ENCODE measurements around the gene CD226. TPM values are rescaled to one million over a fixed set of nuclear protein-coding genes. Genes with fewer than 3 reads are reported as not detected.

Gene CD226
- polyA plus RNA-seq, 1 of the 3 experiments (the other 2 are of a cell fraction), result 0.56 TPM

DNA sequence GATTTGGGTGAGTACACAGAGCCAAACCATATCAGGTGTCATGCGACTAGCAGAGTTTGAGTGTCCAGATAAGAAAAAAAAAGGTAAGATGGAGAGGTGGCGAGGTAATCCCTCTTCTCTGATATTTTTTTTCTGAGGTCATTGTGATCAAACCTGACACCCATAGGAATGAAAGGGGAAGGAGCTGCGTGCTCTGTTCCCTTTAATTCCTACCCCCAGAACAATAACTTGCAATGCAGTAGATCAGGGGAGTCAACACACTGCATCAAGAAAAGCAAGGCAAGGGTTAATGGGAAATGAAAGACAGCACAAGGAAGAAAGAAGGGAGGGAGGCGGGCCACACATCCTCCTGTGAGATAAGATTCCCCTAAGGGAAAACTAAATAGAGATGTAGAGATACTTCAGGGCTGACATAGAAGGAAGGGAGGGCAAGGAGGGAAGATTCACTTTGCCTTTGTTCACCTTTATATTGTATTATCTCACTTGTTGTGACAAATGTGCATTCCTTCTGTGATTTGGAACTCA is 132.8 kb downstream of the CD226 start:
- Histone ChIP-seq H4K20me1 (ENCODE audit: insufficient read depth) (no peaks in the 10 kb centered on the region), H3K4me1 (ENCODE audit: control insufficient read depth in 1 of 2, insufficient read depth in 2 of 2, low read depth in 1 of 2, low read length in 1 of 2) (no peaks in the 10 kb centered on the region), H3K9me3 (peaks cover 5% of the 10 kb centered on the region), H3F3A (replicated peaks; ENCODE audit: insufficient read depth) (peaks cover 6% of the 10 kb centered on the region), H3K27me3 (ENCODE audit: insufficient read depth) (no peaks in the 10 kb centered on the region), H3K4me2 (no peak overlapping the region), H3K27ac (ENCODE audit: low read depth in 2 of 2, low read length in 1 of 2) (no peak overlapping the region), H3K9me2 (no peaks in the 10 kb centered on the region), H3K4me3 (ENCODE audit: low read depth in 2 of 2, low read length in 1 of 2) (no peak overlapping the region), H3K9ac (no peak overlapping the region), H2AFZ (ENCODE audit: low read depth) (no peak overlapping the region), H3K79me2 (ENCODE audit: insufficient read depth) (no peaks in the 10 kb centered on the region), H3K36me3 (replicated peaks in 1 of 2; ENCODE audit: control insufficient read depth in 1 of 2, insufficient read depth in 2 of 2, low read length in 1 of 2) (peaks cover 0 to 3% of the 10 kb centered on the region in 2 experiments)
- ChIA-PET CTCF (interaction anchor here (0.7 kb wide), 1 partner anchor 234 kb away, joined by 3 read pairs; no protein-coding TSS in a partner anchor), POLR2A (no interaction called here)
- WGBS (ENCODE audit: low lambda C conversion rate), result 86% methylated on average over 4 of the region's 4 CpGs
- TF ChIP-seq MEF2A (IDR thresholded peaks at IDR 0.05; ENCODE audit: borderline replicate concordance, low read depth), result no peak
- no peak for TF ChIP-seq EZH2phosphoT487 (IDR thresholded peaks at IDR 0.05; ENCODE audit: borderline replicate concordance, low read depth)
- TF ChIP-seq TEAD4 (IDR thresholded peaks at IDR 0.05; ENCODE audit: borderline replicate concordance, insufficient read depth), result no peak
- no peak for TF ChIP-seq RFX5 (IDR thresholded peaks at IDR 0.05; ENCODE audit: low read length)
- no peak for TF ChIP-seq NFIC (IDR thresholded peaks at IDR 0.05; ENCODE audit: borderline replicate concordance)
- TF ChIP-seq SIN3A (IDR thresholded peaks at IDR 0.05; ENCODE audit: borderline replicate concordance, low read depth, low read length), result no peak
- TF ChIP-seq ELF1 (IDR thresholded peaks at IDR 0.05), result no peak
- no peak for TF ChIP-seq JUND (IDR thresholded peaks at IDR 0.05)
- TF ChIP-seq, protein P1, sequence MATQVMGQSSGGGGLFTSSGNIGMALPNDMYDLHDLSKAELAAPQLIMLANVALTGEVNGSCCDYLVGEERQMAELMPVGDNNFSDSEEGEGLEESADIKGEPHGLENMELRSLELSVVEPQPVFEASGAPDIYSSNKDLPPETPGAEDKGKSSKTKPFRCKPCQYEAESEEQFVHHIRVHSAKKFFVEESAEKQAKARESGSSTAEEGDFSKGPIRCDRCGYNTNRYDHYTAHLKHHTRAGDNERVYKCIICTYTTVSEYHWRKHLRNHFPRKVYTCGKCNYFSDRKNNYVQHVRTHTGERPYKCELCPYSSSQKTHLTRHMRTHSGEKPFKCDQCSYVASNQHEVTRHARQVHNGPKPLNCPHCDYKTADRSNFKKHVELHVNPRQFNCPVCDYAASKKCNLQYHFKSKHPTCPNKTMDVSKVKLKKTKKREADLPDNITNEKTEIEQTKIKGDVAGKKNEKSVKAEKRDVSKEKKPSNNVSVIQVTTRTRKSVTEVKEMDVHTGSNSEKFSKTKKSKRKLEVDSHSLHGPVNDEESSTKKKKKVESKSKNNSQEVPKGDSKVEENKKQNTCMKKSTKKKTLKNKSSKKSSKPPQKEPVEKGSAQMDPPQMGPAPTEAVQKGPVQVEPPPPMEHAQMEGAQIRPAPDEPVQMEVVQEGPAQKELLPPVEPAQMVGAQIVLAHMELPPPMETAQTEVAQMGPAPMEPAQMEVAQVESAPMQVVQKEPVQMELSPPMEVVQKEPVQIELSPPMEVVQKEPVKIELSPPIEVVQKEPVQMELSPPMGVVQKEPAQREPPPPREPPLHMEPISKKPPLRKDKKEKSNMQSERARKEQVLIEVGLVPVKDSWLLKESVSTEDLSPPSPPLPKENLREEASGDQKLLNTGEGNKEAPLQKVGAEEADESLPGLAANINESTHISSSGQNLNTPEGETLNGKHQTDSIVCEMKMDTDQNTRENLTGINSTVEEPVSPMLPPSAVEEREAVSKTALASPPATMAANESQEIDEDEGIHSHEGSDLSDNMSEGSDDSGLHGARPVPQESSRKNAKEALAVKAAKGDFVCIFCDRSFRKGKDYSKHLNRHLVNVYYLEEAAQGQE (IDR thresholded peaks at IDR 0.05; ENCODE audit: low read depth, low read length), result no peak
- DNase-seq, result no peak

DNA sequence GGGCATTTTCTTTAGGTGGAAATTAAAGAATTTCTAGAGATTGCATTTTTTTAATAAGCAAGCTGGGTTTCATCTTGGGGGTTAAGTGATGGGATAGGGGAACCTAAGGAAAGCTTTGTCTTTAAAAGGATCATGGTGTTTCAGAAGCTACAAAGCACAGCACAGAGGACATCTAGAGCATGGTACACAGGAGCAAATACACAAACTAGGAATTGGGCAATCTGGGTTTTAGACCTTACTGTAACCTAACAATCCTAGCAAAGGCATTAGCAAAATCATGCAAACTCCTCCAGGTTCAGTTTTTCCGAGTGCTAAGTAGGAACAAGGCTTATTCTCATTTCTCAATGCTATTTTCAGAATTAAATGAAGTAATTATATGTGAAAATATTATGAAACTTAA is 134.1 kb downstream of the CD226 start:
- Histone ChIP-seq H3K9me3 (peaks cover 7% of the 10 kb centered on the region), H3K4me1 (ENCODE audit: control insufficient read depth in 1 of 2, insufficient read depth in 2 of 2, low read depth in 1 of 2, low read length in 1 of 2) (no peaks in the 10 kb centered on the region), H4K20me1 (ENCODE audit: insufficient read depth) (no peaks in the 10 kb centered on the region), H3K9me2 (no peaks in the 10 kb centered on the region), H3K27me3 (ENCODE audit: insufficient read depth) (no peaks in the 10 kb centered on the region), H3K9ac (no peak overlapping the region), H2AFZ (ENCODE audit: low read depth) (no peak overlapping the region), H3F3A (replicated peaks; ENCODE audit: insufficient read depth) (peaks cover 6% of the 10 kb centered on the region), H3K27ac (ENCODE audit: low read depth in 2 of 2, low read length in 1 of 2) (no peak overlapping the region), H3K4me2 (no peak overlapping the region), H3K79me2 (ENCODE audit: insufficient read depth) (no peaks in the 10 kb centered on the region), H3K4me3 (ENCODE audit: low read depth in 2 of 2, low read length in 1 of 2) (no peak overlapping the region), H3K36me3 (replicated peaks in 1 of 2; ENCODE audit: control insufficient read depth in 1 of 2, insufficient read depth in 2 of 2, low read length in 1 of 2) (peaks cover 0 to 3% of the 10 kb centered on the region in 2 experiments)
- CTCF ChIA-PET, result no interaction called here
- DNase-seq, result no peak
- no peak for TF ChIP-seq TEAD4 (IDR thresholded peaks at IDR 0.05; ENCODE audit: borderline replicate concordance, insufficient read depth)
- TF ChIP-seq JUND (IDR thresholded peaks at IDR 0.05), result no peak
- TF ChIP-seq TCF12 (IDR thresholded peaks at IDR 0.05), result no peak
- TF ChIP-seq GATA2 (CRISPR knock-in tag; IDR thresholded peaks at IDR 0.05), result no peak
- no peak for TF ChIP-seq NRF1 (IDR thresholded peaks at IDR 0.05; ENCODE audit: low read depth, low read length)
- no peak for TF ChIP-seq POLR2AphosphoS5 (IDR thresholded peaks at IDR 0.05; ENCODE audit: low read depth, low read length)
- TF ChIP-seq, protein P2, sequence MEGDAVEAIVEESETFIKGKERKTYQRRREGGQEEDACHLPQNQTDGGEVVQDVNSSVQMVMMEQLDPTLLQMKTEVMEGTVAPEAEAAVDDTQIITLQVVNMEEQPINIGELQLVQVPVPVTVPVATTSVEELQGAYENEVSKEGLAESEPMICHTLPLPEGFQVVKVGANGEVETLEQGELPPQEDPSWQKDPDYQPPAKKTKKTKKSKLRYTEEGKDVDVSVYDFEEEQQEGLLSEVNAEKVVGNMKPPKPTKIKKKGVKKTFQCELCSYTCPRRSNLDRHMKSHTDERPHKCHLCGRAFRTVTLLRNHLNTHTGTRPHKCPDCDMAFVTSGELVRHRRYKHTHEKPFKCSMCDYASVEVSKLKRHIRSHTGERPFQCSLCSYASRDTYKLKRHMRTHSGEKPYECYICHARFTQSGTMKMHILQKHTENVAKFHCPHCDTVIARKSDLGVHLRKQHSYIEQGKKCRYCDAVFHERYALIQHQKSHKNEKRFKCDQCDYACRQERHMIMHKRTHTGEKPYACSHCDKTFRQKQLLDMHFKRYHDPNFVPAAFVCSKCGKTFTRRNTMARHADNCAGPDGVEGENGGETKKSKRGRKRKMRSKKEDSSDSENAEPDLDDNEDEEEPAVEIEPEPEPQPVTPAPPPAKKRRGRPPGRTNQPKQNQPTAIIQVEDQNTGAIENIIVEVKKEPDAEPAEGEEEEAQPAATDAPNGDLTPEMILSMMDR (IDR thresholded peaks at IDR 0.05), result no peak
- TF ChIP-seq, protein P3, sequence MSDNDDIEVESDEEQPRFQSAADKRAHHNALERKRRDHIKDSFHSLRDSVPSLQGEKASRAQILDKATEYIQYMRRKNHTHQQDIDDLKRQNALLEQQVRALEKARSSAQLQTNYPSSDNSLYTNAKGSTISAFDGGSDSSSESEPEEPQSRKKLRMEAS (IDR thresholded peaks at IDR 0.05; ENCODE audit: low read depth), result no peak
- no peak for TF ChIP-seq EZH2phosphoT487 (IDR thresholded peaks at IDR 0.05; ENCODE audit: borderline replicate concordance, low read depth)
- TF ChIP-seq, protein P1 (IDR thresholded peaks at IDR 0.05; ENCODE audit: low read depth, low read length), result no peak
- POLR2A ChIA-PET, result no interaction called here
- 59% methylated on average over 1 of the region's 1 CpG for WGBS (ENCODE audit: low lambda C conversion rate)
